Right lobe of liver (tissue), 6 donors: Measurements from ENCODE around the gene PON1. TPM values are rescaled to one million over a fixed set of nuclear protein-coding genes. Genes with fewer than 3 reads are reported as not detected.
A peak's percentile ranks its signal among the peaks of the same experiment; 100 is the strongest.

Source experiments
- ATAC-seq, 4 donors: fragments of 200-7000 bp; cut with Tn5 transposase; one replicate each; pipeline ENCODE4 v1.9.1; 2020; ENCODE audit warnings: mild to moderate bottlenecking in 4 of 4, moderate library complexity in 4 of 4
- DNase-seq, 3 donors: peaks; one replicate each; pipeline ENCODE4 v3.0.0-alpha.2; 2020
- H3K27ac ChIP-seq, 3 donors: fragments of 200-600 bp; one replicate each; pipeline ENCODE4 v1.8.0; 2022
- H3K27me3 ChIP-seq, 2 donors: fragments of 200-600 bp; one replicate each; pipeline ENCODE4 v1.8.0; 2022
- H3K36me3 ChIP-seq, 4 donors: fragments of 200-600 bp; sonication (generic) in 1 of 4; one replicate each; pipeline versions ENCODE4 v1.5.1 to v1.8.0; 2017 to 2022; ENCODE audit warnings: control low read depth in 1 of 4
- H3K4me1 ChIP-seq, 4 donors: fragments of 200-600 bp; sonication (generic) in 1 of 4; one replicate each; pipeline versions ENCODE4 v1.5.1 to v1.8.0; 2017 to 2022; ENCODE audit warnings: control low read depth in 1 of 4
- H3K4me3 ChIP-seq, 3 donors: fragments of 200-600 bp; one replicate each; pipeline ENCODE4 v1.8.0; 2022
- H3K9me3 ChIP-seq, 4 donors: fragments of 200-600 bp; sonication (generic) in 1 of 4; one replicate each; pipeline versions ENCODE4 v1.5.1 to v1.8.0; 2017 to 2022; ENCODE audit warnings: control low read depth in 1 of 4
- CTCF ChIP-seq, 4 donors: fragments of 200-600 bp in 3 of 4; fragments of 450-650 bp in 1 of 4; IDR thresholded peaks; one replicate each; pipeline versions ENCODE4 v1.5.1 to v1.8.0; 2016 to 2022; ENCODE audit warnings: antibody characterized with exemption in 4 of 4, mild to moderate bottlenecking in 2 of 4
- POLR2A ChIP-seq: fragments of 450-650 bp; IDR thresholded peaks from one replicate; pipeline ENCODE4 v1.6.1; 2017; ENCODE audit warnings: antibody characterized with exemption, mild to moderate bottlenecking
- WGBS: methylation state at CpG from one replicate; pipeline ENCODE4 v1.1.6; 2018; ENCODE audit warnings: low coverage, low lambda C conversion rate; ENCODE audit not compliant: insufficient coverage; ENCODE audit errors: missing lambda C conversion rate; 5-methylcytosine and 5-hydroxymethylcytosine counted together
- intact Hi-C, 2 donors: fragments of 100-400 bp; cut with DNase I; formaldehyde crosslinking; loops; one replicate each; pipeline versions ENCODE4 v1.11.2 to v1.14.1; 2022
- total RNA-seq, 6 experiments: library from RNA; depleted of rRNA in 2 of 6; stranded (reverse); fragments of >200 nt in 2 of 6; fragmentation: NEBNext Ultra II Directional in 3 of 6; extraction: Animal tissue kit (Norgen Biotek cat#: 25700) in 3 of 6; gene quantifications; one replicate each; pipeline versions ENCODE4 v1.1.0 to v1.2.4, GENCODE V29; 2016 to 2023
- donor health status: DM: no; HTN: yes; CAD: no.
- donor health status: DM: no; HTN: no; CAD: no.
- donor health status: DM: no; HTN: no; CAD: no.
- donor health status: DM: no; HTN: yes; CAD: no.
- donor health status: DM: no; HTN: yes; CAD: no.

Gene PON1
- total RNA-seq, 6 experiments from 2014 or later = 85.3 to 677 (median 410) TPM

GRCh38 chr7:95340491-95340890 is 16.2 kb upstream of the PON1 start:
- H3K4me1 ChIP-seq = peaks cover 0 to under 1% (median 0%) of the 10 kb centered on the region in 4 donors
- H3K9me3 ChIP-seq = no peaks in the 10 kb centered on the region
- no peak overlapping the region for H3K4me3 ChIP-seq
- WGBS = 60% methylated on average over 1 of the region's 2 CpGs
- no peak overlapping the region for H3K27ac ChIP-seq
- DNase-seq (no peak), ATAC-seq (peak in 2 of 4 donors; percentile 6 to 16)
- no peaks in the 10 kb centered on the region for H3K27me3 ChIP-seq
- H3K36me3 ChIP-seq = no peaks in the 10 kb centered on the region
- intact Hi-C loops = no loop called here
- TF ChIP-seq CTCF (IDR thresholded peaks at IDR 0.05) = no peak
- no peak for TF ChIP-seq POLR2A

GRCh38 chr7:95338832-95339231 is 14.5 kb upstream of the PON1 start:
- no peak for DNase-seq
- ATAC-seq = peak; percentile 40 to 53 (median 46)
- H3K9me3 ChIP-seq = no peaks in the 10 kb centered on the region
- intact Hi-C loops = no loop called here
- TF ChIP-seq CTCF (IDR thresholded peaks at IDR 0.05) (no peak), POLR2A (no peak)
- no peaks in the 10 kb centered on the region for H3K36me3 ChIP-seq
- H3K4me3 ChIP-seq = no peak overlapping the region
- 24% methylated on average over 3 of the region's 3 CpGs for WGBS
- peaks cover 0 to 7% (median 0%) of the 10 kb centered on the region in 4 donors for H3K4me1 ChIP-seq
- H3K27ac ChIP-seq = no peak overlapping the region
- H3K27me3 ChIP-seq = no peaks in the 10 kb centered on the region

- H3K9me3 ChIP-seq = no peaks in the 10 kb centered on the region
- DNase-seq (no peak), ATAC-seq (peak in 3 of 4 donors; percentile 15 to 52 (median 19))
- H3K27ac ChIP-seq = no peak overlapping the region
- H3K27me3 ChIP-seq = no peaks in the 10 kb centered on the region
- peaks cover 0 to 7% (median 0%) of the 10 kb centered on the region in 4 donors for H3K4me1 ChIP-seq
- H3K4me3 ChIP-seq = no peak overlapping the region
- H3K36me3 ChIP-seq = no peaks in the 10 kb centered on the region
- TF ChIP-seq CTCF (IDR thresholded peaks at IDR 0.05) = no peak
- TF ChIP-seq POLR2A = no peak
- intact Hi-C loops = no loop called here
Observed at GRCh38 chr7:95335093-95335492, 10.8 kb upstream of the PON1 start.

GRCh38 chr7:95334447-95334846 is 10.1 kb upstream of the PON1 start:
- peak in 1 of 4 donors; percentile 9 for ATAC-seq
- no peaks in the 10 kb centered on the region for H3K36me3 ChIP-seq
- no peaks in the 10 kb centered on the region for H3K9me3 ChIP-seq
- no peak for DNase-seq
- no peak overlapping the region for H3K4me3 ChIP-seq
- no peak overlapping the region for H3K27ac ChIP-seq
- no peaks in the 10 kb centered on the region for H3K27me3 ChIP-seq
- intact Hi-C loops = no loop called here
- H3K4me1 ChIP-seq = peaks cover 0 to 7% (median 0%) of the 10 kb centered on the region in 4 donors
- no peak for TF ChIP-seq POLR2A
- no peak for TF ChIP-seq CTCF (IDR thresholded peaks at IDR 0.05)

GRCh38 chr7:95330961-95331337 is 6.6 kb upstream of the PON1 start:
- Histone ChIP-seq H3K4me3 (peak overlapping the region in 2 of 3 donors; percentile 27 to 40), H3K4me1 (peaks cover 0 to 13% (median 0%) of the 10 kb centered on the region in 4 donors)

More at GRCh38 chr7:95330961-95331337, 6.6 kb upstream of the PON1 start:
- peak overlapping the region; percentile 7 to 52 (median 46) for H3K27ac ChIP-seq
- peak in 3 of 4 donors; percentile 7 to 27 (median 23) for ATAC-seq
- intact Hi-C loops = no loop called here
- DNase-seq = no peak
- no peaks in the 10 kb centered on the region for H3K9me3 ChIP-seq
- H3K27me3 ChIP-seq = no peaks in the 10 kb centered on the region
- 86% methylated on average over 1 of the region's 1 CpG for WGBS
- H3K36me3 ChIP-seq = no peaks in the 10 kb centered on the region
- TF ChIP-seq POLR2A (no peak), CTCF (IDR thresholded peaks at IDR 0.05) (no peak)
